ENCODE results near the gene TMEM121. TPM values are rescaled to one million over a fixed set of nuclear protein-coding genes. Genes with fewer than 3 reads are reported as not detected.
"Not testable (repeated sequence)": the region's sequence is repeated elsewhere in the genome, so short reads cannot be mapped to it uniquely, and the experiment has no call there.

The TMEM121 gene
- total RNA-seq, 1 donor: 1.8 TPM

GRCh38 chr14:105562713-105563346, 36.4 kb downstream of the TMEM121 start:
- Histone ChIP-seq H3K79me2 (ENCODE audit: insufficient read depth, low read length) (no peaks in the 10 kb centered on the region), H3K36me3 (ENCODE audit: insufficient read depth, low read length) (no peaks in the 10 kb centered on the region), H2AFZ (ENCODE audit: low read length) (no peak overlapping the region), H3K9me3 (ENCODE audit: low read depth, low read length) (no peaks in the 10 kb centered on the region), H3K27me3 (ENCODE audit: insufficient read depth, low read length) (no peaks in the 10 kb centered on the region), H4K20me1 (ENCODE audit: insufficient read depth, low read length) (no peaks in the 10 kb centered on the region), H3K4me2 (ENCODE audit: insufficient read depth, low read length) (no peak overlapping the region), H3K4me3 (ENCODE audit: insufficient read depth, low read length) (no peak overlapping the region), H3K4me1 (ENCODE audit: insufficient read depth, low read length) (no peaks in the 10 kb centered on the region), H3K27ac (ENCODE audit: low read depth, low read length) (no peak overlapping the region)
- no peak for TF ChIP-seq CTCF (IDR thresholded peaks at IDR 0.05; ENCODE audit: extremely low read depth, low read depth, low read length)
- DNase-seq (ENCODE audit: insufficient read length, low spot score, missing footprints): no peak

- Histone ChIP-seq H3K4me1 (ENCODE audit: insufficient read depth, low read length) (no peaks in the 10 kb centered on the region), H3K27me3 (ENCODE audit: insufficient read depth, low read length) (no peaks in the 10 kb centered on the region), H3K27ac (ENCODE audit: low read depth, low read length) (no peak overlapping the region), H2AFZ (ENCODE audit: low read length) (no peak overlapping the region), H3K4me2 (ENCODE audit: insufficient read depth, low read length) (no peak overlapping the region), H3K79me2 (ENCODE audit: insufficient read depth, low read length) (no peaks in the 10 kb centered on the region), H3K4me3 (ENCODE audit: insufficient read depth, low read length) (no peak overlapping the region), H3K36me3 (ENCODE audit: insufficient read depth, low read length) (no peaks in the 10 kb centered on the region), H3K9me3 (ENCODE audit: low read depth, low read length) (no peaks in the 10 kb centered on the region), H4K20me1 (ENCODE audit: insufficient read depth, low read length) (no peaks in the 10 kb centered on the region)
- no peak for TF ChIP-seq CTCF (IDR thresholded peaks at IDR 0.05; ENCODE audit: extremely low read depth, low read depth, low read length)
- no peak for DNase-seq (ENCODE audit: insufficient read length, low spot score, missing footprints)
Observed at GRCh38 chr14:105563347-105563737, 37.0 kb downstream of the TMEM121 start.

GRCh38 chr14:105564536-105564935, 38.2 kb downstream of the TMEM121 start:
- H3K4me3 ChIP-seq (ENCODE audit: insufficient read depth, low read length); H3K9me3 ChIP-seq (ENCODE audit: low read depth, low read length); H2AFZ ChIP-seq (ENCODE audit: low read length); H3K27ac ChIP-seq (ENCODE audit: low read depth, low read length); DNase-seq (ENCODE audit: insufficient read length, low spot score, missing footprints); H3K27me3 ChIP-seq (ENCODE audit: insufficient read depth, low read length); H4K20me1 ChIP-seq (ENCODE audit: insufficient read depth, low read length); H3K4me2 ChIP-seq (ENCODE audit: insufficient read depth, low read length); H3K36me3 ChIP-seq (ENCODE audit: insufficient read depth, low read length); H3K4me1 ChIP-seq (ENCODE audit: insufficient read depth, low read length); H3K79me2 ChIP-seq (ENCODE audit: insufficient read depth, low read length): not testable (repeated sequence)

- H3K9me3 ChIP-seq (ENCODE audit: low read depth, low read length); H3K36me3 ChIP-seq (ENCODE audit: insufficient read depth, low read length); H3K79me2 ChIP-seq (ENCODE audit: insufficient read depth, low read length); DNase-seq (ENCODE audit: insufficient read length, low spot score, missing footprints); H3K4me2 ChIP-seq (ENCODE audit: insufficient read depth, low read length); H3K4me1 ChIP-seq (ENCODE audit: insufficient read depth, low read length); H3K27ac ChIP-seq (ENCODE audit: low read depth, low read length); H2AFZ ChIP-seq (ENCODE audit: low read length); H3K27me3 ChIP-seq (ENCODE audit: insufficient read depth, low read length); H4K20me1 ChIP-seq (ENCODE audit: insufficient read depth, low read length); H3K4me3 ChIP-seq (ENCODE audit: insufficient read depth, low read length): not testable (repeated sequence)
Observed at GRCh38 chr14:105565185-105565919, 39.0 kb downstream of the TMEM121 start.

- H3K79me2 ChIP-seq (ENCODE audit: insufficient read depth, low read length): not testable (repeated sequence)
Observed at GRCh38 chr14:105566248-105567163, 40.1 kb downstream of the TMEM121 start.

GRCh38 chr14:105567164-105568103, 41.1 kb downstream of the TMEM121 start:
- not testable (repeated sequence) for DNase-seq (ENCODE audit: insufficient read length, low spot score, missing footprints); H3K9me3 ChIP-seq (ENCODE audit: low read depth, low read length); H4K20me1 ChIP-seq (ENCODE audit: insufficient read depth, low read length); H3K4me1 ChIP-seq (ENCODE audit: insufficient read depth, low read length); H3K4me3 ChIP-seq (ENCODE audit: insufficient read depth, low read length); H3K36me3 ChIP-seq (ENCODE audit: insufficient read depth, low read length); H3K4me2 ChIP-seq (ENCODE audit: insufficient read depth, low read length); H3K79me2 ChIP-seq (ENCODE audit: insufficient read depth, low read length); H3K27ac ChIP-seq (ENCODE audit: low read depth, low read length); H2AFZ ChIP-seq (ENCODE audit: low read length); H3K27me3 ChIP-seq (ENCODE audit: insufficient read depth, low read length)

More at GRCh38 chr14:105566248-105567163, 40.1 kb downstream of the TMEM121 start:
- H3K27ac ChIP-seq (ENCODE audit: low read depth, low read length); H4K20me1 ChIP-seq (ENCODE audit: insufficient read depth, low read length); H3K4me1 ChIP-seq (ENCODE audit: insufficient read depth, low read length); H2AFZ ChIP-seq (ENCODE audit: low read length); H3K4me3 ChIP-seq (ENCODE audit: insufficient read depth, low read length); H3K4me2 ChIP-seq (ENCODE audit: insufficient read depth, low read length); DNase-seq (ENCODE audit: insufficient read length, low spot score, missing footprints); H3K36me3 ChIP-seq (ENCODE audit: insufficient read depth, low read length); H3K9me3 ChIP-seq (ENCODE audit: low read depth, low read length); H3K27me3 ChIP-seq (ENCODE audit: insufficient read depth, low read length): not testable (repeated sequence)
